GM18505 (cell line): Measurements from ENCODE around the gene RBM33.

ENCODE experiments used
- ATAC-seq: cut with Tn5 transposase; IDR thresholded peaks from one replicate; pipeline ENCODE4 v1.9.1; 2021; ENCODE audit not compliant: unreplicated experiment
- POLR2A ChIP-seq: IDR thresholded peaks from 4 replicates; pipeline ENCODE4 v1.6.1; 2011; ENCODE audit warnings: borderline replicate concordance; ENCODE audit not compliant: insufficient read depth, insufficient read length; ENCODE audit errors: extremely low read depth

The RBM33 gene

DNA sequence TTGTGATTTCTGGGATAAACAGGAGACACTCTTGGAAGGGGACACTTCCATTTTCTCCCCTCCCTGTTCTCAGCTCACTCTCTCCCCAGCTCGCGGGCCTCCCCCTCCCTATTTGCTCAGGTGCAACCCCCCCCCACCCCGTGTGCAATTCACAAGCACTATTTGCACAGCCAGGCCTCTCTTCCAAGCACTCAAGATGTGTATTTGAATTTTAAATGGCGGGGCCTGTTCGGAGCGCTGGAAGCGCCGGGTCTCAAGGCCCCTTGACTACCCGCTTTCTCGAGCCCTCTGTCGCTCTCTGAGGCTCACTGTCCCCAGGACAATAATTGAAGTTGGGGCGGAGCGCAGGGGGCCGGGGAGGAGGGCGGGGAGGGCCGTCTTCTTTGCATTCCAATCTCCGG lies 160.0 kb downstream of the RBM33 start:
- TF ChIP-seq POLR2A: no peak
- ATAC-seq: no peak

DNA sequence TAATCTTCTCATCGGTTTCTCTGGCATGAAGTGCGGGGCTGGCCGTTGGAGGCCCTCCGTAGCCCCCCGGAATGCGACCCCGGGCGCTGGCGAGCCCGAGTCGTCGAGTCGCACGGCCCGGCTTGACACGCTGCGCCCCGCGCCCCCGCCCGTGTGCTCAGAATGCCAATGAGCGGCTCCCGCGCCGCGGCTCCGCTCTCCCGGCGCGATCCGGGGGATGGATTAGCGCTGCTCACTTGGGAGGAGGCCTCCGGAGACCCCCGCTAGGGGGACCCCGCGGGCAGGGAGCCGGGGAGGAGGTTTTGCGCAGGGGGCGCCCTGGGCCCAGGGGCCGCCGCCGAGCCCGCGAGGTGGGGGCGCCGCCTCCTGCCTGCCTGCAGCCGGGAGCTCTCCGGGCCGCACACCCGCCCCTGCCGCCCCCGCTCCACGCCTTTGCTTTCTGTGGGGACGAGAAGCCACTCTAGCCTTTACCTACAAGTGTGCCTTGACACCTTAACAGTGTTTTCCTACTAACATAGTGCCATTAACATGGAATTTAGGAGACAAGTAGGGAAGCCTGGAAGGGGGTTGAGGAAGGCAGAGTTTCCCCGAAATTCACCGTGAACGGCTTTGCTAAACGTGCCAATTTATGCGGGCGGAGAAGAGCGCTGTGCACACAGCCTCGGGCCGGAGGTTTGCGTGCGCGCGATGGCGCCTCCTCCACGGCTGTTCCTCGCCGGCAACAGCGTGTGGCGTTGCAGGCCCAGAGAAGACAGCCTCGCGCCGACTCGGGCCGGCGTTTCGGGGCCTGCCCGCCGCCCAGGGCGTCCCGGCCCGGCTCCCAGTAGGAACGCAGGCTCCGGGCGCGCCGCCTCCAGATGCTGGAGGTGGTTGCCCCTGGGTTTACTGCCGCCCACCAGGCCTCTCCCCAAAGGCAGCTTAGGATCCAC lies 160.7 kb downstream of the RBM33 start:
- TF ChIP-seq POLR2A: no peak
- ATAC-seq: peak; percentile 48

DNA sequence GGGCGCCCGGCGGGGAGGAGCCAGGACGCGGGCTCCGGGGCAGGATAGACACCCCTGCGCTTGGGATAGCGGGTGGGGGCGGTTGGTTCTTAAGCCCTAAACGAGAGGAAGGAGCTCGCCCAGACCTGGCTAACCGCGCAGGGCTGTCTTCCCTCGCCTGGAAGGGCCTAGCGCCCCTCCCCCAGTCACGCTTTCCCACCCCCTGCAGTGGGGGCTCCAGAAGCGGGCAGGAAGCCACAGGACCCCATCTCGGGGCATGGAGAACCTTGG lies 161.3 kb downstream of the RBM33 start:
- ATAC-seq: no peak

DNA sequence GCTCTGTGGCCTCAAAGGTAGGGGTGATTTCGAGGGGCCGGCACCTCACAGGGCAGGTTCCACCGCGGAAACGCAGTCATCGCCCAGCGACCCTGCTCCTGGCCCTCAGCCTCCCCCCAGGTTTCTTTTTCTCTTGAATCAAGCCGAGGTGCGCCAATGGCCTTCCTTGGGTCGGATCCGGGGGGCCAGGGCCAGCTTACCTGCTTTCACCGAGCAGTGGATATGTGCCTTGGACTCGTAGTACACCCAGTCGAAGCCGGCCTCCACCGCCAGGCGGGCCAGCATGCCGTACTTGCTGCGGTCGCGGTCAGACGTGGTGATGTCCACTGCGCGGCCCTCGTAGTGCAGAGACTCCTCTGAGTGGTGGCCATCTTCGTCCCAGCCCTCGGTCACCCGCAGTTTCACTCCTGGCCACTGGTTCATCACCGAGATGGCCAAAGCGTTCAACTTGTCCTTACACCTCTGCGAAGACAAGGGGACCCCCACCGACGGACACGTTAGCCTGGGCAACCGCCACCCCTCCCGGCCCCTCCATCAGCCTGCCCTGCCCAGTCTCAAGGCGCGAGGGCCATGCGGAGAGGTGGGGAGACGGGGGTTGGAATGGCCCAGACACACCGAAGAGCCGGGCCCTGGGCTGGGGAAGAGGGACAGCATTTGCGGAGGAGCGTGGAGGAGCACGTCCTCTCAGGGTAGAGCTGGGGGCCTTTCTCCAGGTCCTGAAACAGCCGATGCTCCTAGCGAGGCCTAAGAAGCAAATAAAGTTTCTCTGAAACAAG lies 161.8 kb downstream of the RBM33 start:
- ATAC-seq: no peak
- no peak for TF ChIP-seq POLR2A

More for the DNA sequence above, 161.3 kb downstream of the RBM33 start:
- TF ChIP-seq POLR2A: no peak

DNA sequence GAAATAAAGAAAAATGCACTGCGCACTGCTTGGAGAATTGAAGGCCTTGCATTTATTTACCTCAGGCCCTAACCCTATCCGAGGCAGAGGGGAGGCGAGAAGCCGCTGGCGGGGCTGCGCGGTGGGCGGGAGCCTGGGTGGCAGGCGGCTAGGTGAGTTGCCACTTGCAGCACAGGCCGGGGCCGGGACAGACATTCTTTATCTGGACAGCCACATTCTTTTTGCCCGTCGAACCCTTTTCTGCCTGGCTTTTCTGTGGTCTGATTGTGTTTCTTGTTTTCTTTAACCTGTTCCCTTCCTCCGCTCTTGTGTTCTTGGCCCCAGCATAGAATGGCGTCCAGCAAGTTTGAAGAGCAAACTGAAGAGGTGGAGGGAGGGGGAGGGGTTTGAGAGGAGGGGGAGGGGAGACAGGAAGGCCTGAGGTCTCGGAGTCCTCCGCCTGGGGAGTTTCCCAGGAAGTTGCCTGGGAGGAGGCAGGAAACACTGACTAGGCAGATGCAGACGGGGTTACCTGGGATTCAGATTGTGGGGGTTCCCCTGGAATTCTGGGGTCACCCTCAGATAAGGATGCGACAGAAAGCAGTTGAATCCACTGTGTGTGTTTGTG lies 162.7 kb downstream of the RBM33 start:
- no peak for TF ChIP-seq POLR2A
- no peak for ATAC-seq

DNA sequence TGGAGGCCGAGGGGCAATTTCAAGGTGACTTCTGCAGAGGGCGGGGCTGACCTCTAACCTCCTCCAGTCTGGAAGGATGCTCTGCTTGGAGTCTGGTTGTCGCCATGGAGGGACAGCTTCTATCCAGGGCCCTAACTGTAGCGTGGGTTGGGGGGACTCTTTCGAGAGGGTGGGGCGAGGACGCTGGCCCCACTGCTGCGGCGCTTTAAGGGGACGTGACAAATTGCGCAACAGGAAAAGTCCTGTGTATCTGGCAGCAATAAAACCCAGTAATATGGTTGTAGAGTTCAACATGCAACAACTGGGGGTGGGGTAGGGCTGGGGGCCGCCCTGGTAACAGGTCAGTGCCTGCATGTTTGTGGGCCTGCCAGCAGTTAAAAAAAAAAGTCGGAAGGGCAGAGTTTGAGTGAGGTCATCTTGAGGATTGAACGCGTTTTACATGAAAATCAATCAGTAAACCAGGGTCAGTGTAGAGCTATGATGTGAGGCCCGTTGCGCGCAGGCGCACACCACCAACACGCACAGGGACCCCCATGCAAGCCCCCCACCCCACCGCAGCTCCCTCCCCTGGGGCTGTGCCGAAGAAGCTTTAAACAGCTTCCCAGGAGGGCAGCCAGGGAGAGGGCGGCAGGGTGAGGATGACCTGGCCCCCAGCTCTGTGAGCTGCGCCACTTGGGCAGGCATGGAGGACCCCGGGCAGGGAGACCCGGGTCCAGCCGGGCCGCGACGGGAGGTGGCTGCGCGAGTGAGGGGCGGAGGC lies 163.5 kb downstream of the RBM33 start:
- TF ChIP-seq POLR2A: no peak
- no peak for ATAC-seq

DNA sequence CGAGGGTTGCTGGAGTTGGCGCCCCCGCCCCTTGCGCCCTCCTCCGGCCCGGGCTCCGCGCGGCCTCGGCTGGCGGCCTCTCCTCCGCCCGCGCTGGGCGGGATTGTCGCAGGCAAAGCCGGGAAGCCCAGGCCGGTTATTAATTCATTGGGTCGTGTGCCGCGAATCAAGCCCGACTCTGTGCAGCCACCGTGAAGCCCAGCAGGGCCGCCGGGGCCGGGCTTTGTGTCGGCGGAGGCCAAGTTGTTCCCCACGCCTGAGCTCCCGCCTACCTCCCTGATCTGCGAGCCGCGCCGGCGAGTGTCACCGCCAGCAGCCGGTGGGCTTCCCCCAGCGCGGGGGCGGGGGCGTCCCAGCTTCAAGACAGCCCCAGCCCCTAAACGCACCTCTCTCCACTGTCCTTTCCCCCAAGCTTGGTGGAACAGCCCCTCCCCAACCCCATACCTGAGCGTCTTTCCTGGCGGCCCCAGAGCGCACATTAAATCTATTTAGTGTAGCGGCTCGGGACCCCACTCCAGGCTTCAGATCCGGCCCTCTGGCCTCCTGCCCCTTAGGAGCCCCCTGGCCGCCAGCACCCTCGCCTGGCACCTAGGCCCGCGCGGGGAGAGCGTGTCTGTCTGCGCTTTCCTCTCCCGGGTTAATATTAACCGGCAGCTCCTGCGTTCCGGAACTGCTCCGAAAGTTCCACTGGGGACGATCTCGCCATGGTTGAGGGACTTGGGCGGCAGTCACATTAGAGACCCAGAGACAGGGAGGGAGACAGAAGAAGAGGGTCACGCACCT lies 164.3 kb downstream of the RBM33 start:
- no peak for ATAC-seq
- TF ChIP-seq POLR2A: no peak

DNA sequence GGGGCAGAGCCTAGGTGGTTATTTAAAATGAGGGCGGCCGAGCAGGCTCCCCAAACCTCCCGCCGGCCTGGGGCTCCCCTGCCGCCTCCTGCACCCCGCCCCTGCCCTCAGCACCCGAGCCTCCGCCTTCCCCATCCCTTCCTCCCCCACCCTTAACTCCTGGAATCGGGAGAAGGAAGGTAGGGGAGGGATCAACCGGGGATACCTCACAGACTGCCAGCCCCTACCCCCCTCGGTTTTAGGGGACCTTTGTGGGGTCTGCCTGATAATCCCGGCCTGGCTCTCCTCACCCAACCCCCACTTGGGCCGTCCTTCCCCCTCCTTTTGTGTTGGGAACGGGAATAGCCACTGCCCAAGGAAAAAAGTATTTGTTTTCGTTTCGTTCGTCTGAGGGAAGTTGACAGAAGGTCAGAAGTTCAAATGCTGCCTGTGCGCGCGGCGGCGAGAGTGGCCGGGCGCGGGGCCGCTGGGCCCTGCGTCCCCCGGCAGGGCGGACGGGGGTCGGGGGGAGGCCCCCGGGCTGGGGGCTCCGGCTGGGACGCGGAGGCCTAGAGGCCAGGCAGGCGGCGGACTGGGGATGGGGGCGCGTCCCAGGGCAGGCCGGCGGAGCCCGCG lies 165.0 kb downstream of the RBM33 start:
- no peak for TF ChIP-seq POLR2A
- no peak for ATAC-seq

DNA sequence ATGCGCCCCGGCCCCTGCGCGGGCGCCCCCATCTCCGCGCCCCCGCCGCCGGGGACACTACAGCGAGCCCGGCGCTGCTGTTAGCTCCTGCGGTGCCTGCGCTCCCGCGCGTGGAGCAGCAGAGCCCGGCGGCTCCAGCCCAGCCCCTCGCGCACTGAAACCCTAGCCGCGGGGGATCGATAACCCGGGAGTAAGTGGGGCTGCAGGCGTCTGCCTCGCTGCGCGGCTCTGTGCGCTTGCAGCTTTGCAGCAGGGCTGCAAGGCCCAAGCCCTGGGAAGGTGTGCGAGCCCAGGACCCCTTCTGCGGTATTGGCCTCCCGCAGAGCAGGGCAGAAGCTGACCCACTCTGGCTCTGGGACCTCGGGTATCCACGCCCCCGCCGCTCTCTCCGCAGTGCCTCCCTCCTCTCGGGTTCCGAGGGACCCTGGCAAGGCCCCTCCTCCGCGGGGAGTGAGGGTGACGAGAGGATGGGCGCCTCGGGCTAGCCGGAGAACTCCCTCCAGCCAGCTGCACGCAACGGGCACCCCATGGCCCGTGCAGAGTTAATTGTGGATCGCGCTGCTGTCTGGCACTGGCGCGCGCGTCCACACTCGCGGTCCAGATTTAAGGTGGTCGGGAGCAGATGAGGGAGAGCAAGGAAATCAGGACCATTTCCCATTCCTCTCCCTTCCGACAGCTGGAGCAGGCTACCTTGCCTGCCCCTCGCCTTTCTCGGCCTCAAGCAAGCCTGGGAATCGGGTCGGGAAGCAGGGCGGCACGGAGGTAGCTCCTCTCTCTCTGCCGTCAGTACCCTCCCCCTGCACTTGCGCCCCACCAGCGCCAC lies 165.7 kb downstream of the RBM33 start:
- TF ChIP-seq POLR2A: no peak
- ATAC-seq: no peak

DNA sequence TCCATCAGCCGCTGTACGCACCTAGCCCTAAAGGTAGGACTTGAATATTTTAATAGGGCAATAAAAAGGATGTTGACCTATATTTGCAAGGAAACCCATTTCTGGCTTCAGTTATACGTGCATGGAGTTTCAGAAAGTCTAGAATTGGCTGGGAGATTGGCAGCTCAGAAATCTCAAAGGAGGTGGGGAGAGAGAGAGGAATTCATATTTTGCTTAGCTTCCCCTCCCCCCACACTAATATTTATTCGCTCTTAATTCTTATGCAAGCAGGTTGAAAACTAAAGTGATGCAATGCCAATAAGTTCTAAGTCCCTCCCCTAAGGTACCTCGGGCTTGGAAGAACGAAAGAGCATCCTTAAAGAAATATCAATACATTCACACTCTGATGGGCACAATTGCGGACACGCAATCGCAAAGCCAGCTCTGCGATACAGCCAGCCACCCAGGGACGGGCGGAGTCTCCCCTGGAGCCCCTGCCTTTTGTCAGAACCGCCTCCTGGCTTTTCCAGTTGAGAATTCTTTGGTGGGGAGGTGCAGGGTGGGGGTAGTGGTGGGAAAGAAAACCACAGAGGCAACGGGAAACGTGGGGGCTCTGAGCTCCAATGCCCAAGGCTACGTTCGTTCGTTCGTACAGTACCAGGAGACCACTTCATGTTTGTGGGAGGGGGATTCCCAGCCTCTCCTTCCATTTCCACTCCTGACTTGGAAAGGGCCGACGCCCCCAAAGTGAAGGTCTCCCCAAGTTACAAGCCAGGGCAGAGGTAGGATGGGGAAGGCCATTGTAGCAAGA lies 166.5 kb downstream of the RBM33 start:
- no peak for ATAC-seq
- no peak for TF ChIP-seq POLR2A

DNA sequence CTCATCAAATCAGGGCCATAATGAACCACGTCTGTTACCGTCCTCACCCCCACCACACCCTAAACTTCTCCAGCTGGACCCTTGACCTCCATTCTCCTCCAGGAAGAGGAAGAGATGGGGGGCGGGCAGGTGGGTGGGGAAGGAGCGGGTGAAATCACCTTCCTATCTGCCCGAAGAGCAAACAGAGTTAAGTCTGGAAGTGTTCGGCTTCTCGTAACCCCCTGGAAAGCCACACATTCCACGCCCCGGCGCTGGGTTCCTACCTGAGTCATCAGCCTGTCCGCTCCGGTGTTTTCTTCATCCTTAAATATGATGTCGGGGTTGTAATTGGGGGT lies 167.1 kb downstream of the RBM33 start:
- no peak for ATAC-seq
- no peak for TF ChIP-seq POLR2A
